ENCODE data around the gene CD22.

Gene CD22

DNA sequence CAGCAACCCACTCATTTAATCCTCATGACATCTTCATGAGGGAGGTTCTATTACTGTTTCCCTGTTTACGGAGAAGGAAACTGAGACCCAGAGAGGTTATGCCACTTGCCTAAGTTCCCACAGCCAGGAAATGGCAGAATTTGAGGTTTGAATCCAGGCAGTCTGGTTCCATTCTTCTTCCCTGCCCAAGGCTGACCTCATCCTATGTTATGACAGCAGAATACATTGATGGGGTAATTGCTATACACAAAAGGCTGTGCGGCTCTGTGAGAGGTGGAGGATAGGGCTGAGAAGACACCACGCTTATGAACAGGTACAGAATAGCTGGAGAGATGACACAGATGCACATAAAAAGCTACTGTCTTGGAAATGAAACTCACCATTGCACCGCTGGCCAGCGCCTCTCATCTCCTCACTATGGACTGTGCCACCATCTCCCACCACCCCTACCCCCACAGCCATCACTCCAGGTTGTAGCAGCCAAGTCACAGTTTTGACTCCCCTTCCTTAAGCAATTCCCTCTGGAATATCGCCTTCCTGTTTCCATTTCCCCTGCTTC lies 25.6 kb upstream of the CD22 start:
- no peak for DNase-seq (ENCODE audit: extremely low read depth, low read depth)
- TF ChIP-seq, protein P1, sequence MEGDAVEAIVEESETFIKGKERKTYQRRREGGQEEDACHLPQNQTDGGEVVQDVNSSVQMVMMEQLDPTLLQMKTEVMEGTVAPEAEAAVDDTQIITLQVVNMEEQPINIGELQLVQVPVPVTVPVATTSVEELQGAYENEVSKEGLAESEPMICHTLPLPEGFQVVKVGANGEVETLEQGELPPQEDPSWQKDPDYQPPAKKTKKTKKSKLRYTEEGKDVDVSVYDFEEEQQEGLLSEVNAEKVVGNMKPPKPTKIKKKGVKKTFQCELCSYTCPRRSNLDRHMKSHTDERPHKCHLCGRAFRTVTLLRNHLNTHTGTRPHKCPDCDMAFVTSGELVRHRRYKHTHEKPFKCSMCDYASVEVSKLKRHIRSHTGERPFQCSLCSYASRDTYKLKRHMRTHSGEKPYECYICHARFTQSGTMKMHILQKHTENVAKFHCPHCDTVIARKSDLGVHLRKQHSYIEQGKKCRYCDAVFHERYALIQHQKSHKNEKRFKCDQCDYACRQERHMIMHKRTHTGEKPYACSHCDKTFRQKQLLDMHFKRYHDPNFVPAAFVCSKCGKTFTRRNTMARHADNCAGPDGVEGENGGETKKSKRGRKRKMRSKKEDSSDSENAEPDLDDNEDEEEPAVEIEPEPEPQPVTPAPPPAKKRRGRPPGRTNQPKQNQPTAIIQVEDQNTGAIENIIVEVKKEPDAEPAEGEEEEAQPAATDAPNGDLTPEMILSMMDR (IDR thresholded peaks at IDR 0.05; ENCODE audit: low read depth, low read length) = no peak

DNA sequence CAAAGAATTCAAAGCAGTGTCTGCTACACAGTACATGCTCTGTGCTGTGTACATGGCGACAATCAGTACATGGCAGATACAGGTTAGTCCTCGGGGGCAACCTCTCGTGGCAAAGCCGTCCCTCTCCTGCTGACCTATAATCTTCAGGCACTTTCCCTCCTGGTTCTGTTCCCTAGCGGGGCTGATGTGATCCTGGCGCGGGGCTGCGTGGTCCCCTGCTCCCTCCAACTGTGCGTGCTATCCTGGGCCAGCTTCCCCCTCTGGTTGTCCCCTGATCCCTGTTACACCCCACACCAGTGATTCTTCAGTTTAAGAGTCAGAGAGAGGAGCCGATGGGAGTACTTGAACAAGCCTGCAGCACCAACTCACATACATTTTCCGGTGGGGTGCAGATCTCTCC lies 25.0 kb upstream of the CD22 start:
- no peak for DNase-seq (ENCODE audit: extremely low read depth, low read depth)
- TF ChIP-seq, protein P1 (IDR thresholded peaks at IDR 0.05; ENCODE audit: low read depth, low read length) = no peak

DNA sequence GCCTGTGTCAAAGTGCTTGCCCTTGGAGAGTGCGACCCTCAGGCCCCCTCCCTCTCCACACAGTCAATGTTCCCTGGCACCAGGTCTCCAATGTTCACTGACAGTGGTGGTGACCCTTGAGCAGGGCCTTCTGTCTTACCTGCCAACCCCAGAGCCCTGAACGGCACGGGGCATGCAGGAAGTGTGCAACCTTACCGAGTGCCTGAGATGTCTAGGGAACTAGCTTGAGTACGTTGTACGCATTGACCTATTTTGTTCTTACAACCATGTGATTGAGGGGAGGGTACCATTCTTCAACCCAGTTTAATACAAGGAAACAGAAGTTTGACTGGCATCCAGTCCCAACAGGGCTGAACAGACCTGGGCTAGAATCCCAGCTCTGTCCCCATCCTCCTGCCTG lies 23.8 kb upstream of the CD22 start:
- no peak for DNase-seq (ENCODE audit: extremely low read depth, low read depth)
- TF ChIP-seq, protein P1 (IDR thresholded peaks at IDR 0.05; ENCODE audit: low read depth, low read length) = no peak

GRCh38 chr19:35306473-35307246 lies 22.3 kb upstream of the CD22 start:
- DNase-seq (ENCODE audit: extremely low read depth, low read depth) = no peak
- TF ChIP-seq, protein P1 (IDR thresholded peaks at IDR 0.05; ENCODE audit: low read depth, low read length) = no peak

DNA sequence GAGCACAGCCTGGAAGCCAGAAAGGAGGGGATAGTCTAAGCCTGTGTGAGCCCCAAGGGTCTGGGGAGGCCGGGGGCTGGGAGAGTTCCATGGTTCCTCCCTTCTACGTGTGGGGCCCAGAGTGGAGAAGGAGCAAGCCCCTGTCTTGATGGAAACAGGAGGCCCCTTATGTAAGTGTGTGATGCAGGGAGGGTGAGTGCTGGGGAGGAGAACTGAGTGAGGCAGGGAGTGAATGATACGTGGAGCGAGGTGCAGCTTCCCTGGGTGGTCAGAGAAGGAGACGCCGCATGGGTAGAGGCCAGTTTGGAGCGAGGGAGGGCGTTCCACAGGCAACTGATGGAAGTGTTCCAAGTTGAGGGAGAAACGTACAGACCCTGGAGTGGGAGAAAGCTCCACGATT lies 21.1 kb upstream of the CD22 start:
- TF ChIP-seq, protein P1 (IDR thresholded peaks at IDR 0.05; ENCODE audit: low read depth, low read length) = no peak
- no peak for DNase-seq (ENCODE audit: extremely low read depth, low read depth)

DNA sequence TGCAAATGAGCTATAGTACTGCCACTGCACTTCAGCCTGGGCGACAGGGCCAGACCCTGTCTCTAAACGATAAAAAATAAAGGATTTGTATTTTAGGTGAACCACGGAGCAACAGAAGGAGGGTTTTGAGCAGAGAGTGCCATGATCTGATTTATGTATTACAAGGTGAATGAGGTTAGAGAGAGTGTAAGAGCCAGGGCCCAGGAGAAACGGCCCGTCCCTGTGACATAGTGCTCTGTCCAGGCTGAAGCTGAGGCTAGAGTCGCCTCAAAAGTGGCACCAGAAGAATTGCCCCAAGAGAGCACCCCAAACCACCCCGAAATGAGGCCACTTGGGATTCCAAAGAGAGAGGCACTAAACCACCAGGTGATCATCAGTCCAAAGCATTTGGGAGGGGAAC lies 20.1 kb upstream of the CD22 start:
- no peak for DNase-seq (ENCODE audit: extremely low read depth, low read depth)
- TF ChIP-seq, protein P1 (IDR thresholded peaks at IDR 0.05; ENCODE audit: low read depth, low read length) = no peak

GRCh38 chr19:35309481-35310279 lies 19.3 kb upstream of the CD22 start:
- no peak for DNase-seq (ENCODE audit: extremely low read depth, low read depth)
- TF ChIP-seq, protein P1 (IDR thresholded peaks at IDR 0.05; ENCODE audit: low read depth, low read length) = no peak
